ENCODE results near the gene NFE2.

The NFE2 gene

GRCh38 chr12:54300732-54301427, at the start of gene NFE2:
NFE2 (minus strand) TSS chr12:54301015; CDS start chr12:54295248, 5,767 bp downstream.
- Histone ChIP-seq H3K4me3 (ENCODE audit: low read length) (peak within 1 kb of the TSS; percentile 23; the same call in 1 of the 2 replicates), H3K36me3 (ENCODE audit: control insufficient read depth, insufficient read depth, low read length) (no peaks in the 10 kb centered on the region), H3K9me3 (ENCODE audit: control insufficient read depth, insufficient read depth, low read length) (no peaks in the 10 kb centered on the region), H3K27me3 (ENCODE audit: control insufficient read depth, insufficient read depth, low read length) (no peaks in the 10 kb centered on the region), H3K27ac (ENCODE audit: low read length) (no peak within 1 kb of the TSS), H3K4me1 (ENCODE audit: control insufficient read depth, insufficient read depth, low read length) (peaks cover 9% of the 10 kb centered on the region)
- WGBS (ENCODE audit: insufficient coverage, insufficient read length): no CpG with 5 or more reads among the region's 26 CpGs
- peak; percentile 71 for DNase-seq (ENCODE audit: low read depth, low spot score)

GRCh38 chr12:54349679-54350078, 48.9 kb upstream of the NFE2 start:
- Histone ChIP-seq H3K9me3 (ENCODE audit: control insufficient read depth, insufficient read depth, low read length) (no peaks in the 10 kb centered on the region), H3K4me1 (ENCODE audit: control insufficient read depth, insufficient read depth, low read length) (peaks cover 8% of the 10 kb centered on the region), H3K27me3 (ENCODE audit: control insufficient read depth, insufficient read depth, low read length) (no peaks in the 10 kb centered on the region), H3K36me3 (ENCODE audit: control insufficient read depth, insufficient read depth, low read length) (no peaks in the 10 kb centered on the region; the same call in 1 of the 2 replicates), H3K27ac (ENCODE audit: low read length) (no peak overlapping the region), H3K4me3 (ENCODE audit: low read length) (no peak overlapping the region)
- DNase-seq (ENCODE audit: low read depth, low spot score): no peak

GRCh38 chr12:54349036-54349435, 48.2 kb upstream of the NFE2 start:
- DNase-seq (ENCODE audit: low read depth, low spot score): no peak
- H3K27me3 ChIP-seq (ENCODE audit: control insufficient read depth, insufficient read depth, low read length): no peaks in the 10 kb centered on the region
- no CpG with 5 or more reads among the region's 4 CpGs for WGBS (ENCODE audit: insufficient coverage, insufficient read length)
- no peak overlapping the region for H3K4me3 ChIP-seq (ENCODE audit: low read length)
- no peaks in the 10 kb centered on the region; the same call in 1 of the 2 replicates for H3K36me3 ChIP-seq (ENCODE audit: control insufficient read depth, insufficient read depth, low read length)
- H3K27ac ChIP-seq (ENCODE audit: low read length): no peak overlapping the region
- peaks cover 8% of the 10 kb centered on the region for H3K4me1 ChIP-seq (ENCODE audit: control insufficient read depth, insufficient read depth, low read length)
- H3K9me3 ChIP-seq (ENCODE audit: control insufficient read depth, insufficient read depth, low read length): no peaks in the 10 kb centered on the region

- no peaks in the 10 kb centered on the region for H3K4me1 ChIP-seq (ENCODE audit: control insufficient read depth, insufficient read depth, low read length)
- no peak for DNase-seq (ENCODE audit: low read depth, low spot score)
- H3K9me3 ChIP-seq (ENCODE audit: control insufficient read depth, insufficient read depth, low read length): no peaks in the 10 kb centered on the region
- no peaks in the 10 kb centered on the region for H3K27me3 ChIP-seq (ENCODE audit: control insufficient read depth, insufficient read depth, low read length)
- H3K27ac ChIP-seq (ENCODE audit: low read length): no peak overlapping the region
- WGBS (ENCODE audit: insufficient coverage, insufficient read length): no CpG with 5 or more reads among the region's 9 CpGs
- H3K4me3 ChIP-seq (ENCODE audit: low read length): no peak overlapping the region
- peaks cover 3% of the 10 kb centered on the region; the same call in 1 of the 2 replicates for H3K36me3 ChIP-seq (ENCODE audit: control insufficient read depth, insufficient read depth, low read length)
Measured at GRCh38 chr12:54341378-54342300, 40.8 kb upstream of the NFE2 start.

- Histone ChIP-seq H3K36me3 (ENCODE audit: control insufficient read depth, insufficient read depth, low read length) (peaks cover 3% of the 10 kb centered on the region; the same call in 1 of the 2 replicates), H3K4me1 (ENCODE audit: control insufficient read depth, insufficient read depth, low read length) (no peaks in the 10 kb centered on the region), H3K27ac (ENCODE audit: low read length) (no peak overlapping the region), H3K9me3 (ENCODE audit: control insufficient read depth, insufficient read depth, low read length) (no peaks in the 10 kb centered on the region), H3K27me3 (ENCODE audit: control insufficient read depth, insufficient read depth, low read length) (no peaks in the 10 kb centered on the region), H3K4me3 (ENCODE audit: low read length) (no peak overlapping the region)
- no CpG with 5 or more reads among the region's 7 CpGs for WGBS (ENCODE audit: insufficient coverage, insufficient read length)
- no peak for DNase-seq (ENCODE audit: low read depth, low spot score)
Measured at GRCh38 chr12:54340846-54341245, 40.0 kb upstream of the NFE2 start.

- no peaks in the 10 kb centered on the region for H3K27me3 ChIP-seq (ENCODE audit: control insufficient read depth, insufficient read depth, low read length)
- H3K4me3 ChIP-seq (ENCODE audit: low read length): no peak overlapping the region
- WGBS (ENCODE audit: insufficient coverage, insufficient read length): no CpG with 5 or more reads among the region's 4 CpGs
- H3K27ac ChIP-seq (ENCODE audit: low read length): no peak overlapping the region
- H3K9me3 ChIP-seq (ENCODE audit: control insufficient read depth, insufficient read depth, low read length): no peaks in the 10 kb centered on the region
- H3K36me3 ChIP-seq (ENCODE audit: control insufficient read depth, insufficient read depth, low read length): peaks cover 3% of the 10 kb centered on the region; the same call in 1 of the 2 replicates
- no peaks in the 10 kb centered on the region for H3K4me1 ChIP-seq (ENCODE audit: control insufficient read depth, insufficient read depth, low read length)
- no peak for DNase-seq (ENCODE audit: low read depth, low spot score)
Measured at GRCh38 chr12:54338698-54339296, 38.0 kb upstream of the NFE2 start.

GRCh38 chr12:54337854-54338650, 37.2 kb upstream of the NFE2 start:
- no CpG with 5 or more reads among the region's 3 CpGs for WGBS (ENCODE audit: insufficient coverage, insufficient read length)
- no peak overlapping the region for H3K4me3 ChIP-seq (ENCODE audit: low read length)

GRCh38 chr12:54337280-54337842, 36.5 kb upstream of the NFE2 start:
- no peaks in the 10 kb centered on the region for H3K9me3 ChIP-seq (ENCODE audit: control insufficient read depth, insufficient read depth, low read length)
- no CpG with 5 or more reads among the region's 3 CpGs for WGBS (ENCODE audit: insufficient coverage, insufficient read length)
- H3K4me3 ChIP-seq (ENCODE audit: low read length): no peak overlapping the region
- no peak for DNase-seq (ENCODE audit: low read depth, low spot score)
- no peak overlapping the region for H3K27ac ChIP-seq (ENCODE audit: low read length)
- no peaks in the 10 kb centered on the region for H3K27me3 ChIP-seq (ENCODE audit: control insufficient read depth, insufficient read depth, low read length)
- peaks cover 3% of the 10 kb centered on the region; the same call in 1 of the 2 replicates for H3K36me3 ChIP-seq (ENCODE audit: control insufficient read depth, insufficient read depth, low read length)
- H3K4me1 ChIP-seq (ENCODE audit: control insufficient read depth, insufficient read depth, low read length): no peaks in the 10 kb centered on the region

More at GRCh38 chr12:54337854-54338650, 37.2 kb upstream of the NFE2 start:
- no peak for DNase-seq (ENCODE audit: low read depth, low spot score)
- peaks cover 3% of the 10 kb centered on the region; the same call in 1 of the 2 replicates for H3K36me3 ChIP-seq (ENCODE audit: control insufficient read depth, insufficient read depth, low read length)
- H3K27me3 ChIP-seq (ENCODE audit: control insufficient read depth, insufficient read depth, low read length): no peaks in the 10 kb centered on the region
- no peaks in the 10 kb centered on the region for H3K9me3 ChIP-seq (ENCODE audit: control insufficient read depth, insufficient read depth, low read length)
- no peak overlapping the region for H3K27ac ChIP-seq (ENCODE audit: low read length)
- no peaks in the 10 kb centered on the region for H3K4me1 ChIP-seq (ENCODE audit: control insufficient read depth, insufficient read depth, low read length)

GRCh38 chr12:54333420-54334034, 32.7 kb upstream of the NFE2 start:
- no peaks in the 10 kb centered on the region for H3K4me1 ChIP-seq (ENCODE audit: control insufficient read depth, insufficient read depth, low read length)
- H3K4me3 ChIP-seq (ENCODE audit: low read length): no peak overlapping the region
- no peak for DNase-seq (ENCODE audit: low read depth, low spot score)
- no peaks in the 10 kb centered on the region for H3K36me3 ChIP-seq (ENCODE audit: control insufficient read depth, insufficient read depth, low read length)
- no CpG with 5 or more reads among the region's 4 CpGs for WGBS (ENCODE audit: insufficient coverage, insufficient read length)
- no peaks in the 10 kb centered on the region for H3K27me3 ChIP-seq (ENCODE audit: control insufficient read depth, insufficient read depth, low read length)
- H3K9me3 ChIP-seq (ENCODE audit: control insufficient read depth, insufficient read depth, low read length): no peaks in the 10 kb centered on the region
- no peak overlapping the region for H3K27ac ChIP-seq (ENCODE audit: low read length)

Measured in iPS DF 6.9 (cell line).